ENCODE data around the gene SLC46A1. TPM values are rescaled to one million over a fixed set of nuclear protein-coding genes. Genes with fewer than 3 reads are reported as not detected.

The SLC46A1 gene
- total and polyA plus RNA-seq, 2 of the 8 experiments (the other 6 are each of a cell fraction or from before 2014, with no cell fraction given) = 5.3 to 8.7 TPM

DNA sequence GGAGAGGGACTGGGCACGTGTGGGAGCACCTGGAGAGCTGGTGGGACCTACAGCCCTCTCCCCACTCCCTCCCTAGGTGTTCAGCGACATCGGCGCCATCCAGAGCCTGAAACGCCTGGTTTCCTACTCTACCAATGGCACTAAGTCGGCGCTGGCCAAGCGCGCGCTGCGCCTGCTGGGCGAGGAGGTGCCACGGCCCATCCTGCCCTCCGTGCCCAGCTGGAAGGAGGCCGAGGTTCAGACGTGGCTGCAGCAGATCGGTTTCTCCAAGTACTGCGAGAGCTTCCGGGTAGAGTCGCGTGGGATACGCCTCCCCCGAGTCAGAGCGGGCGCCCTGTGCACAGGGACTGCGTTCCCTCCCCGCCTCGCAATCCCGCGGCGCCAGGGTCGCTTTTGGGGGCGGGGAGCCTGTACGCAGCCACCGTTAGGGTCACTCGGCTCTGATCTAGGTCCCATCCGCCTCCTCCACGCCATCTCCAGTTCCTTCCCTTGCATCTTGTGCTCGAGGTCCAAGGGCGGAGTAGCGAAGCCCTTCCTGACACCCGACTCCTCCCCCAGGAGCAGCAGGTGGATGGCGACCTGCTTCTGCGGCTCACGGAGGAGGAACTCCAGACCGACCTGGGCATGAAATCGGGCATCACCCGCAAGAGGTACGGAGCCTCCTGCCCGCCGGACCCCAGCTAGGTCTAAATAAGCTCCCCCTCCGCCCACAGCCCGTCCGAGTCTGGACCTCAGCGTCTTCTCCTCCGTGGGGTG lies 21.6 kb downstream of the SLC46A1 start:
- peaks cover 2 to 7% of the 10 kb centered on the region in 2 experiments for H4K20me1 ChIP-seq (replicated peaks in 1 of 2; ENCODE audit: control insufficient read depth in 1 of 2, insufficient read depth in 2 of 2, low read length in 2 of 2)
- TF ChIP-seq RNF2 (IDR thresholded peaks at IDR 0.05; ENCODE audit: borderline replicate concordance, low read depth, low read length, missing control alignments, poor library complexity, severe bottlenecking) (peak; percentile 32), SP1 (IDR thresholded peaks at IDR 0.05; ENCODE audit: low read depth, low read length) (no peak), KDM4A (IDR thresholded peaks at IDR 0.05; ENCODE audit: low read depth, low read length, severe bottlenecking) (peak; percentile 98), SUZ12 (IDR thresholded peaks at IDR 0.05; ENCODE audit: low read length) (peak; percentile 83; the same call in 1 of the 2 replicates), RBBP5 (IDR thresholded peaks at IDR 0.05; ENCODE audit: borderline replicate concordance, low read depth, low read length) (peak; percentile 85; the same call in 1 of the 2 replicates), SAP30 (IDR thresholded peaks at IDR 0.05; ENCODE audit: insufficient read depth, insufficient replicate concordance, low read length) (no peak), JUND (IDR thresholded peaks at IDR 0.05; ENCODE audit: low read length) (no peak), TAF1 (IDR thresholded peaks at IDR 0.05; ENCODE audit: low read depth, low read length) (0 out of 2 replicates have a peak, but pooled peaks have one; percentile 5)
- TF ChIP-seq, protein P1, sequence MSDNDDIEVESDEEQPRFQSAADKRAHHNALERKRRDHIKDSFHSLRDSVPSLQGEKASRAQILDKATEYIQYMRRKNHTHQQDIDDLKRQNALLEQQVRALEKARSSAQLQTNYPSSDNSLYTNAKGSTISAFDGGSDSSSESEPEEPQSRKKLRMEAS (IDR thresholded peaks at IDR 0.05) = peak; percentile 15; the same call in 1 of the 2 replicates

More for the DNA sequence above, 21.6 kb downstream of the SLC46A1 start:
- ChIA-PET POLR2A (ENCODE audit: partially characterized antibody) (interaction anchor here (1.0 to 12.7 kb wide), 4 partner anchors 12 to 27 kb away, joined by 3 to 135 read pairs (median 6); partner anchors contain the start of genes POLDIP2, SARM1 and SLC46A1), CTCF (ENCODE audit: partially characterized antibody) (interaction anchor here (1.0 to 14.7 kb wide), 8 partner anchors 11 to 135 kb away, joined by 3 to 142 read pairs (median 4); no protein-coding TSS in a partner anchor)
- H2BK15ac ChIP-seq (ENCODE audit: low read length) = peak overlapping the region; percentile 8; the same call in 1 of the 2 replicates
- peak overlapping the region; percentile 32 to 77 (median 62) for H3K4me3 ChIP-seq (ENCODE audit: extremely low read depth in 1 of 4, insufficient read depth in 2 of 4, low read depth in 3 of 4, low read length in 4 of 4)
- peak overlapping the region; percentile 65; the same call in 1 of the 2 replicates for H2AFZ ChIP-seq (ENCODE audit: low read length)
- H2BK5ac ChIP-seq (ENCODE audit: low read depth, low read length) = no peak overlapping the region; the same call in 1 of the 2 replicates
- peak overlapping the region in 2 of 4 experiments; percentile 14 to 25; a peak in 1 of 7 replicates for H3K9ac ChIP-seq (replicated peaks in 1 of 4; ENCODE audit: extremely low read depth in 1 of 4, low read depth in 3 of 4, low read length in 3 of 4)
- 4% methylated on average over 47 of the region's 56 CpGs; no CpG with 5 or more reads in 1 of the 2 experiments for WGBS, 2 experiments (ENCODE audit: extremely low coverage in 1 of 2, insufficient coverage in 1 of 2, insufficient read length in 1 of 2, insufficient replicate concordance in 2 of 2, low coverage in 1 of 2, low lambda C conversion rate in 2 of 2, missing lambda C conversion rate in 1 of 2)
- H2AK5ac ChIP-seq (ENCODE audit: low read depth, low read length) = no peak overlapping the region
- H3K36me3 ChIP-seq (ENCODE audit: control insufficient read depth in 2 of 4, insufficient read depth in 4 of 4, low read length in 3 of 4) = 0 out of 8 replicates have a peak, but pooled peaks cover 0 to 3% (median 0%) of the 10 kb centered on the region in 4 experiments
- H3K23ac ChIP-seq (ENCODE audit: insufficient read length) = no peak overlapping the region
- H3K23me2 ChIP-seq (ENCODE audit: low read depth, low read length) = peaks cover 14% of the 10 kb centered on the region
- no peak overlapping the region for H3K4ac ChIP-seq (replicated peaks; ENCODE audit: insufficient read length, low read depth, low read length)
- no peak for FAIRE-seq
- 0 out of 2 replicates have a peak overlapping the region, but pooled peaks have one; percentile 48 for H2BK20ac ChIP-seq (ENCODE audit: low read length)
- peak overlapping the region; percentile 77 for H4K91ac ChIP-seq (replicated peaks; ENCODE audit: insufficient read length, low read length)
- peaks cover 0 to 13% (median 6%) of the 10 kb centered on the region in 4 experiments; a peak in 4 of 7 replicates for H3K4me1 ChIP-seq (replicated peaks in 1 of 4; ENCODE audit: control insufficient read depth in 3 of 4, insufficient read depth in 4 of 4, low read length in 3 of 4)
- H2BK12ac ChIP-seq (ENCODE audit: low read depth, low read length) = peak overlapping the region; percentile 2; the same call in 1 of the 2 replicates
- peak overlapping the region; percentile 89 to 95 for H3K4me2 ChIP-seq (ENCODE audit: insufficient read depth in 1 of 2, low read depth in 2 of 2, low read length in 2 of 2)
- H3K79me2 ChIP-seq (ENCODE audit: control insufficient read depth in 1 of 2, insufficient read depth in 2 of 2, low read length in 2 of 2) = no peaks in the 10 kb centered on the region
- H3K79me1 ChIP-seq (ENCODE audit: low read depth, low read length) = no peaks in the 10 kb centered on the region
- peaks cover 38 to 67% (median 57%) of the 10 kb centered on the region in 4 experiments for H3K27me3 ChIP-seq (replicated peaks in 1 of 4; ENCODE audit: control insufficient read depth in 3 of 4, extremely low read depth in 1 of 4, insufficient read depth in 3 of 4, low read length in 3 of 4)
- no peak overlapping the region for H2BK120ac ChIP-seq (replicated peaks; ENCODE audit: low read depth, low read length)
- no peaks in the 10 kb centered on the region for H3K9me3 ChIP-seq (ENCODE audit: insufficient read depth in 2 of 2, low read depth in 1 of 2, low read length in 1 of 2)
- DNase-seq (ENCODE audit: low read depth in 1 of 2, low spot score in 2 of 2) = peak in 1 of 2 experiments; percentile 77
- no peak overlapping the region for H3K56ac ChIP-seq (replicated peaks; ENCODE audit: insufficient read length, low read depth, low read length)
- H3K27ac ChIP-seq (ENCODE audit: low read depth, low read length) = no peak overlapping the region
- peak overlapping the region; percentile 71 for H4K8ac ChIP-seq (ENCODE audit: extremely low read depth, insufficient read depth, low read length)
- H4K5ac ChIP-seq (ENCODE audit: insufficient read length, low read depth, low read length) = no peak overlapping the region
- no peak overlapping the region for H3K14ac ChIP-seq (ENCODE audit: insufficient read length)
- H3K18ac ChIP-seq (ENCODE audit: extremely low read depth, low read length) = peak overlapping the region; percentile 38; the same call in 1 of the 2 replicates
